Upper lobe of right lung (tissue), 1 donor: Measurements from ENCODE around the gene TIAM1. TPM values are rescaled to one million over a fixed set of nuclear protein-coding genes. Genes with fewer than 3 reads are reported as not detected.

Experiments
- ATAC-seq: fragments of 200-7000 bp; cut with Tn5 transposase; one replicate; pipeline ENCODE4 v1.9.1; 2020; ENCODE audit warnings: mild to moderate bottlenecking, moderate library complexity
- DNase-seq: peaks from one replicate; pipeline ENCODE4 v3.0.0-alpha.2; 2020
- H3K27ac ChIP-seq: fragments of 200-600 bp; one replicate; pipeline ENCODE4 v1.8.0; 2022
- H3K27me3 ChIP-seq: fragments of 200-600 bp; one replicate; pipeline ENCODE4 v1.8.0; 2022; ENCODE audit warnings: mild to moderate bottlenecking
- H3K36me3 ChIP-seq: fragments of 200-600 bp; one replicate; pipeline ENCODE4 v1.8.0; 2022
- H3K4me1 ChIP-seq: fragments of 200-600 bp; one replicate; pipeline ENCODE4 v1.8.0; 2022
- H3K4me3 ChIP-seq: fragments of 200-600 bp; one replicate; pipeline ENCODE4 v1.8.0; 2022; ENCODE audit warnings: mild to moderate bottlenecking
- H3K9me3 ChIP-seq: fragments of 200-600 bp; one replicate; pipeline ENCODE4 v1.8.0; 2022
- CTCF ChIP-seq: fragments of 200-600 bp; IDR thresholded peaks from one replicate; pipeline ENCODE4 v1.8.0; 2022; ENCODE audit warnings: antibody characterized with exemption
- intact Hi-C: fragments of 100-400 bp; cut with DNase I; formaldehyde crosslinking; loops from one replicate; pipeline ENCODE4 v1.11.0; 2022
- long read RNA-seq: library from polyadenylated mRNA; unstranded; transcript quantifications from one replicate; pipeline ENCODE4 v2.0.0, GENCODE V29; 2021
- total RNA-seq: library from RNA; stranded (reverse); fragmentation: NEBNext Ultra II Directional; extraction: Animal tissue kit (Norgen Biotek cat#: 25700); gene quantifications from one replicate; pipeline ENCODE4 v1.2.1, GENCODE V29; 2021
- donor health status: DM: no; HTN: yes; CAD: no; lungs with severe emphysema.

The TIAM1 gene, protein sequence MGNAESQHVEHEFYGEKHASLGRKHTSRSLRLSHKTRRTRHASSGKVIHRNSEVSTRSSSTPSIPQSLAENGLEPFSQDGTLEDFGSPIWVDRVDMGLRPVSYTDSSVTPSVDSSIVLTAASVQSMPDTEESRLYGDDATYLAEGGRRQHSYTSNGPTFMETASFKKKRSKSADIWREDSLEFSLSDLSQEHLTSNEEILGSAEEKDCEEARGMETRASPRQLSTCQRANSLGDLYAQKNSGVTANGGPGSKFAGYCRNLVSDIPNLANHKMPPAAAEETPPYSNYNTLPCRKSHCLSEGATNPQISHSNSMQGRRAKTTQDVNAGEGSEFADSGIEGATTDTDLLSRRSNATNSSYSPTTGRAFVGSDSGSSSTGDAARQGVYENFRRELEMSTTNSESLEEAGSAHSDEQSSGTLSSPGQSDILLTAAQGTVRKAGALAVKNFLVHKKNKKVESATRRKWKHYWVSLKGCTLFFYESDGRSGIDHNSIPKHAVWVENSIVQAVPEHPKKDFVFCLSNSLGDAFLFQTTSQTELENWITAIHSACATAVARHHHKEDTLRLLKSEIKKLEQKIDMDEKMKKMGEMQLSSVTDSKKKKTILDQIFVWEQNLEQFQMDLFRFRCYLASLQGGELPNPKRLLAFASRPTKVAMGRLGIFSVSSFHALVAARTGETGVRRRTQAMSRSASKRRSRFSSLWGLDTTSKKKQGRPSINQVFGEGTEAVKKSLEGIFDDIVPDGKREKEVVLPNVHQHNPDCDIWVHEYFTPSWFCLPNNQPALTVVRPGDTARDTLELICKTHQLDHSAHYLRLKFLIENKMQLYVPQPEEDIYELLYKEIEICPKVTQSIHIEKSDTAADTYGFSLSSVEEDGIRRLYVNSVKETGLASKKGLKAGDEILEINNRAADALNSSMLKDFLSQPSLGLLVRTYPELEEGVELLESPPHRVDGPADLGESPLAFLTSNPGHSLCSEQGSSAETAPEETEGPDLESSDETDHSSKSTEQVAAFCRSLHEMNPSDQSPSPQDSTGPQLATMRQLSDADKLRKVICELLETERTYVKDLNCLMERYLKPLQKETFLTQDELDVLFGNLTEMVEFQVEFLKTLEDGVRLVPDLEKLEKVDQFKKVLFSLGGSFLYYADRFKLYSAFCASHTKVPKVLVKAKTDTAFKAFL (N-terminal part only)
- total RNA-seq = 27.3 TPM
- long read RNA-seq, full-length matches to known transcripts = 8 of 26 reads
- long read RNA-seq, partial matches to known transcripts = 15 of 26 reads
- long read RNA-seq, other reads (novel, unspliced or antisense) = 3 of 26 reads

DNA sequence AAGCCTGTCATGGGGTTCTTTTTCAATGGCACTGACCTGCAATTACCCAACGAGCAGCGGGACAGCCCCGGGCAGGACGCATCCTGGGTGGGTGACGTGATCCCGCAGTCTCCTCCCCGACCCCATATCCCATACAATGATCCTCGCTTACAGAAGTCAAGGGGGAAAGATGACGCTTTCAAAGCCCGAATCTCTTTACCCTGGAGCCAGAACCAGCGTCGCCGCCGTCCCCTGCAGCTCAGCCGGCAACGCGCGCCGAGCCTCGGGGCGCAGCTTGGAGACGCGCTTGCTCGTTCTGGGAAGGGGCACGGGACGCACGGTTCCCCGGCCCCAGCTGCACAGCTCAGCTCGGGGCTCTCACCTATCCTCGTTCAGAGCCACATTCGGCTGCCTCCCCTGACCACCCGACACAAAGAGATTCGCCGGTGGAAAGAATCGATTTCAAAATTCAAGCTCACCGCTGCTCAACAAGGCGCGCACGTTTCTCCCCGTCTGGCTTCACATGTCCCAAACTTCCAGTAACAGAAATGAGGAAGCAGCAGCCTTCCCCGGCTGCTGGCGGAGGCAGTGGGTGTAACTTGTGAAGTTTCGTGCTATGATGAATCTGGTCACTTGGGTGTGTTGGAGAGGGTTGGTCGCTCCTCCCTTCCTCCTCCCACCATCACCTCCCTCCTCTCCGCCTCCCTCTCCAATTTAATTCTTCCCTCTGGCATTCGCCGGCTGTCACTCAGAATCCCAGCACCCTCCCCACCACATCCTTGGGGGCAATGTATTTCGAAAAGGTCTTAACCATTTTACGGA, at the start of gene TIAM1:
Gene TIAM1, minus strand, starts transcription at position 582 of the 801 bp plus-strand sequence. CDS start 77,289 bp downstream, outside the sequence.
- no peak for TF ChIP-seq CTCF
- Histone ChIP-seq H3K36me3 (no peaks in the 10 kb centered on the region), H3K4me3 (peak within 1 kb of the TSS; percentile 52), H3K27ac (peak within 1 kb of the TSS; percentile 63), H3K9me3 (no peaks in the 10 kb centered on the region), H3K4me1 (peaks cover 7% of the 10 kb centered on the region), H3K27me3 (peaks cover 27% of the 10 kb centered on the region)
- intact Hi-C loops = no loop called here
- DNase-seq = peak; percentile 81
- ATAC-seq = peak; percentile 90

- no peak overlapping the region for H3K4me3 ChIP-seq
- no peak for TF ChIP-seq CTCF
- no peaks in the 10 kb centered on the region for H3K4me1 ChIP-seq
- no peaks in the 10 kb centered on the region for H3K9me3 ChIP-seq
- ATAC-seq = peak; percentile 29
- intact Hi-C loops = no loop called here
- H3K36me3 ChIP-seq = no peaks in the 10 kb centered on the region
- no peak overlapping the region for H3K27ac ChIP-seq
- DNase-seq = no peak
- no peaks in the 10 kb centered on the region for H3K27me3 ChIP-seq
These were observed 43.6 kb upstream of the TIAM1 start for GRCh38 chr21:31387560-31388186.

DNA sequence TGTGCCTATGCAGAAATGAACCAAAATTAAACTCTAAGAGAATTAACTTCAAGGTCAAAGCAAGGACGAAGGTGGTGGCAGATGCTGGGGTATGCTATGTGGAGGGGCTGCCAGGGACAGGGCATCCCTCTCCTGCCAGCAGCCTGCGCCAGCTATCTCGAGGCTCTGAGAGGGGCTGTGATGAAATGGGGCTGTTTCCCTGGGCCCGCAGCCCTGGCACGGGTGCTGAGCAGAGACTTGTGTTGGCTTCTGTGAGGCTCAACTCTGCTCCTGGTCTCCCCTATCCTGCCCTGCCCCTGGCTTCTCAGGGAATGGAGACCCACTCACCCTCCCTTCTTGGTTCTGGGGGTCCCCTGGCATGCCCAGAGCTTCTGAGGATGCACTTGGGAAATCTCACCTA, 41.9 kb upstream of the TIAM1 start:
- no peak for DNase-seq
- intact Hi-C loops = no loop called here

DNA sequence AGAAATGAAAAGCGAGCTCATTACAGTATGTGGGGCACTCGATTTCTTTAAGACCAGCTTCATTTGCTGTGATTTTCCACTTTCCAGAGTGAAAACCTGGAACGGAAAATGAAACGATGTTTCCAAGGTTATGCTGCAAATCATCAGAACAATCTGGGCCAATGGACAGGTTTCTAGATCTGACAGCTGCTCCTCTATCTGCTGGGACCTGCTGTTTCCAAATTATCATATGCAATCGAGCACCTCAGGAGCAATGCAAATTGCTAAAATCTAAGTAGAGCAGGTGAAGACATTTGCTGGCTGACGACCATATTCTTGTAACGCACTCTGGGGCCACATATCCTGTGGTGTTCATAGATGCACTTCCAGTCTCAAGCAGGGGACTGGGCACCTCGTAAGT, 39.7 kb upstream of the TIAM1 start:
- no peak for TF ChIP-seq CTCF
- DNase-seq (no peak), ATAC-seq (no peak)
- intact Hi-C loops = no loop called here
- no peaks in the 10 kb centered on the region for H3K4me1 ChIP-seq
- no peaks in the 10 kb centered on the region for H3K9me3 ChIP-seq
- H3K4me3 ChIP-seq = no peak overlapping the region
- H3K36me3 ChIP-seq = no peaks in the 10 kb centered on the region
- H3K27me3 ChIP-seq = no peaks in the 10 kb centered on the region
- H3K27ac ChIP-seq = no peak overlapping the region

More for the DNA sequence above, 41.9 kb upstream of the TIAM1 start:
- no peak overlapping the region for H3K27ac ChIP-seq
- H3K27me3 ChIP-seq = no peaks in the 10 kb centered on the region
- H3K4me1 ChIP-seq = no peaks in the 10 kb centered on the region
- H3K4me3 ChIP-seq = no peak overlapping the region
- no peaks in the 10 kb centered on the region for H3K9me3 ChIP-seq
- no peak for TF ChIP-seq CTCF
- no peaks in the 10 kb centered on the region for H3K36me3 ChIP-seq
- no peak for ATAC-seq
